ENCODE measurements around the gene MS4A10.

- TF ChIP-seq ZFX (IDR thresholded peaks at IDR 0.05) = no peak
- no peak for TF ChIP-seq CTCF (conservative IDR thresholded peaks at IDR 0.05)
Measured at GRCh38 chr11:60818057-60818456, 32.9 kb downstream of the MS4A10 start.

Measured in C4-2B (cell line).